OCI-LY1 (cell line): Measurements from ENCODE around the gene KCTD2.

ENCODE experiments used
- H2AFZ ChIP-seq: fragments of 200-600 bp; sonication (generic), shearing (Covaris generic); 2 replicates; pipeline ENCODE4 v1.6.0; 2014; ENCODE audit warnings: antibody characterized with exemption, mild to moderate bottlenecking, low read length
- H3F3A ChIP-seq: fragments of 200-600 bp; sonication (generic), shearing (Covaris generic); 2 replicates; pipeline ENCODE4 v1.6.0; 2014; ENCODE audit warnings: mild to moderate bottlenecking, antibody characterized with exemption, low read length, moderate library complexity; ENCODE audit not compliant: insufficient read depth
- H3K27ac ChIP-seq: fragments of 200-600 bp; sonication (generic); 2 replicates; pipeline ENCODE4 v1.5.1; 2014; ENCODE audit warnings: low read length, mixed run types, mild to moderate bottlenecking, low read depth; ENCODE audit not compliant: poor library complexity, severe bottlenecking
- H3K27me3 ChIP-seq: fragments of 200-600 bp; sonication (generic); 2 replicates; pipeline ENCODE4 v1.6.0; 2014; ENCODE audit warnings: antibody characterized with exemption, mild to moderate bottlenecking, low read length, moderate library complexity; ENCODE audit not compliant: insufficient read depth
- H3K36me3 ChIP-seq: fragments of 200-600 bp; sonication (generic); 2 replicates; pipeline ENCODE4 v1.6.1; 2014; ENCODE audit warnings: mild to moderate bottlenecking, antibody characterized with exemption, low read length, moderate library complexity, mixed read lengths; ENCODE audit not compliant: insufficient read depth
- H3K4me1 ChIP-seq: fragments of 200-600 bp; sonication (generic); 2 replicates; pipeline ENCODE4 v1.5.1; 2014; ENCODE audit warnings: mild to moderate bottlenecking, low read length, moderate library complexity; ENCODE audit not compliant: insufficient read depth, severe bottlenecking
- H3K4me2 ChIP-seq: fragments of 200-600 bp; sonication (generic), shearing (Covaris generic); 2 replicates; pipeline ENCODE4 v1.6.1; 2014; ENCODE audit warnings: low read length
- H3K4me3 ChIP-seq: fragments of 200-600 bp; sonication (generic); 2 replicates; pipeline ENCODE4 v1.5.1; 2014; ENCODE audit warnings: low read length, low read depth, mild to moderate bottlenecking, mixed read lengths; ENCODE audit not compliant: poor library complexity, severe bottlenecking
- H3K79me2 ChIP-seq: fragments of 200-600 bp; shearing (Covaris generic); 2 replicates; pipeline ENCODE4 v1.6.1; 2016; ENCODE audit warnings: mixed run types, low read length, mixed read lengths; ENCODE audit not compliant: insufficient read depth
- H3K9ac ChIP-seq: fragments of 200-600 bp; sonication (generic), shearing (Covaris generic); 2 replicates; pipeline ENCODE4 v1.6.1; 2014; ENCODE audit warnings: mild to moderate bottlenecking, low read length, mixed read lengths
- H3K9me2 ChIP-seq: fragments of 200-600 bp; sonication (generic), shearing (Covaris generic); 2 replicates; pipeline ENCODE4 v1.6.1; 2014; ENCODE audit warnings: low read depth, mild to moderate bottlenecking, low read length, mixed read lengths
- H3K9me3 ChIP-seq: fragments of 200-600 bp; shearing (Covaris generic); 2 replicates; pipeline ENCODE4 v1.6.1; 2014; ENCODE audit warnings: low read length, mixed read lengths
- H4K20me1 ChIP-seq: fragments of 200-600 bp; sonication (generic), shearing (Covaris generic); 2 replicates; pipeline ENCODE4 v1.6.0; 2016; ENCODE audit warnings: mild to moderate bottlenecking, low read length; ENCODE audit not compliant: insufficient read depth
- EZH2 ChIP-seq: fragments of 200-600 bp; sonication (generic), shearing (Covaris generic); IDR thresholded peaks from 2 replicates; pipeline ENCODE4 v1.8.0; 2017; ENCODE audit warnings: borderline replicate concordance, mixed run types, mild to moderate bottlenecking, antibody characterized with exemption, low read length, moderate library complexity, mixed read lengths
- TF ChIP-seq, protein P1 (sequence below): fragments of 200-600 bp; sonication (generic), shearing (Covaris generic); IDR thresholded peaks from 2 replicates; pipeline ENCODE4 v1.5.1; 2017; ENCODE audit warnings: mild to moderate bottlenecking, antibody characterized with exemption, low read length, moderate library complexity, mixed read lengths

Gene KCTD2

DNA sequence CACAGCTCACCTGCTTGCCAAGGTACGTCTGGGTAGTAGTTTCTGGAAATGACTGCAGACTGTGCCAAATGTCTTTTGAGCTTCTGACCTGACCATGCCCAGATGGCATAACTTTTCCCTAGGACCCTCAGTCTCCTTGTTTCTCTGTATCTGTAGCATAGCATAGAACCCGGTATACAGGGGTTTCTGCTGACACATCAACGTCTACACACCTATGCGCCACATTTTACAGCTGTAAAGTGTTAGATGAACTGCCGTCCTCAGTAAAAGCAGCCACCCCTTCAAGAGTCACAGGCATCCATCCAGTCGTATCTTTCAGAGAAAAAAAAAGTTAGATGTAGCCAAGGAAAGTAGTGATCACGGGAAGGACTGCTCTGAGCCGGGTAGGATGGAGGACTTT is 17.4 kb downstream of the KCTD2 start:
- Histone ChIP-seq H3K79me2 (no peaks in the 10 kb centered on the region), H3K9me3 (no peaks in the 10 kb centered on the region), H3K27ac (no peak overlapping the region), H2AFZ (no peak overlapping the region), H3K27me3 (no peaks in the 10 kb centered on the region), H3K36me3 (peaks cover 27% of the 10 kb centered on the region), H3K4me3 (no peak overlapping the region), H3K9ac (no peak overlapping the region), H4K20me1 (no peaks in the 10 kb centered on the region), H3K9me2 (no peaks in the 10 kb centered on the region), H3K4me1 (no peaks in the 10 kb centered on the region), H3F3A (no peaks in the 10 kb centered on the region), H3K4me2 (no peak overlapping the region)
- TF ChIP-seq, protein P1, sequence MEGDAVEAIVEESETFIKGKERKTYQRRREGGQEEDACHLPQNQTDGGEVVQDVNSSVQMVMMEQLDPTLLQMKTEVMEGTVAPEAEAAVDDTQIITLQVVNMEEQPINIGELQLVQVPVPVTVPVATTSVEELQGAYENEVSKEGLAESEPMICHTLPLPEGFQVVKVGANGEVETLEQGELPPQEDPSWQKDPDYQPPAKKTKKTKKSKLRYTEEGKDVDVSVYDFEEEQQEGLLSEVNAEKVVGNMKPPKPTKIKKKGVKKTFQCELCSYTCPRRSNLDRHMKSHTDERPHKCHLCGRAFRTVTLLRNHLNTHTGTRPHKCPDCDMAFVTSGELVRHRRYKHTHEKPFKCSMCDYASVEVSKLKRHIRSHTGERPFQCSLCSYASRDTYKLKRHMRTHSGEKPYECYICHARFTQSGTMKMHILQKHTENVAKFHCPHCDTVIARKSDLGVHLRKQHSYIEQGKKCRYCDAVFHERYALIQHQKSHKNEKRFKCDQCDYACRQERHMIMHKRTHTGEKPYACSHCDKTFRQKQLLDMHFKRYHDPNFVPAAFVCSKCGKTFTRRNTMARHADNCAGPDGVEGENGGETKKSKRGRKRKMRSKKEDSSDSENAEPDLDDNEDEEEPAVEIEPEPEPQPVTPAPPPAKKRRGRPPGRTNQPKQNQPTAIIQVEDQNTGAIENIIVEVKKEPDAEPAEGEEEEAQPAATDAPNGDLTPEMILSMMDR = no peak

DNA sequence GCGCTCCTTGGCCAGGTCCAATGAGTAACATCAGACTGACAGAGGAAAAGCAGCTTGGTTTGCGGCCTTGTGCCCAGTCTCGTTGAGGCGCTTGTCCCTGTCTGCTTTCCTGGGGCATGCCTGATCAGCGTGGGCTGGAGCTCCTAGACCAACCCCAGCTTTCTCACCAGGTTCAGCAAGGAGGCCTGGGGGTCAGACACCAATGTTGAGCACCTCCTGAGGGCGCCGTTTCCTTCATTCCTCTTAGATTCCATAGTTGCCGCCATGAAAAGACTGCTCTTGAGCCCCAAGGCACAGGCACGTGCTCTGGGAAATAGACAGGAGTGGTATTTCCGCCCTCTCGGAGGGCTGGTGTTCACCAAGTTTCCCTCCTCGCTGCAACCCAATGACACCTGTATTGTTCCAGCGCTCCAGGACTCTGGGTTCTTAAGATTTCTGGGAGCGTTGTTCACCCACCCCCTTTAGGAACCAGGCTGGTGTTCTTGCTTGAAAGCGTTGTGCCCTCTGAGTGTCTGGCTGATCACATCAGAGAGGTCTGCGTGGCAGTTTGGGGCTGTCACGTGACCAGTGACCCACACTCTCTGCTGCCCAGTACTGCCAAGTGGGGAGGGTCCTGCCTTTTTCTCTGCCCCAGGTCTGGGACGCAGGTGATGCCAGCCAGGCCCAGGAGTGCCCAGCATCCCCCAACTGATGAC is 18.0 kb downstream of the KCTD2 start:
- H3K27ac ChIP-seq = no peak overlapping the region
- no peak overlapping the region for H3K4me2 ChIP-seq
- TF ChIP-seq EZH2 = no peak
- TF ChIP-seq, protein P1 = no peak
- no peak overlapping the region for H3K4me3 ChIP-seq
- no peaks in the 10 kb centered on the region for H3K79me2 ChIP-seq
- H3K27me3 ChIP-seq = no peaks in the 10 kb centered on the region
- H2AFZ ChIP-seq = no peak overlapping the region
- H4K20me1 ChIP-seq = no peaks in the 10 kb centered on the region
- H3K9ac ChIP-seq = no peak overlapping the region
- H3K36me3 ChIP-seq = peaks cover 24% of the 10 kb centered on the region
- H3F3A ChIP-seq = no peaks in the 10 kb centered on the region
- no peaks in the 10 kb centered on the region for H3K4me1 ChIP-seq
- H3K9me3 ChIP-seq = no peaks in the 10 kb centered on the region
- no peaks in the 10 kb centered on the region for H3K9me2 ChIP-seq

DNA sequence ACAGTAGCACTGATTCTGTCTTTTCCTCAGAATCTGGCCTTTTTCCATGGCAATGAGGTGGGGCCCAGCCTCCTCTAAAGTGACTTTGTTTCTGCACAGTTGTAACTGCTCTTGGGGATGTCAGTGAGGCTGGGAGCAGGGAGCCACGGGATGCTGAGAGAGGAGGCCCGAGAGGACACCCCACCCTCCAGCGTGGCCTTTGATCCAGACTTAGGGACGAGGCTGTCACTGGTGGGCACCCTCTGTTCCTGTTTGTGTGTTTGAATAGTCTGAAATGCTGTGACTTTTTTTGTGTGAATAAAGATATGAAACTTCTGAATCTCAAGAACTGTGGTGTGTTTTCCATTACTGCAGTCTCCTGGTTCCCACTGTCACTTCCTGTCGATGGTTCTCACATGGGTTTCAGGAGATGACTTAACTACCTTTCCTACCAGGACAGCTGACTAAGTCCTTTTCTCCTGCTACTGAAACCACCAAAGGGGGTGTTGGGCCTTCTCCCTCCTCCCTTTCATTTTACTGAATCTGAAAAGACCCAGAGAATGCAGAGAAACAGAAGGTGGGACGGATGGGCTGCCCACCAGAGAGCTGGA is 18.6 kb downstream of the KCTD2 start:
- no peak overlapping the region for H3K4me2 ChIP-seq
- no peaks in the 10 kb centered on the region for H3K27me3 ChIP-seq
- no peak for TF ChIP-seq EZH2
- TF ChIP-seq, protein P1 = no peak
- H2AFZ ChIP-seq = no peak overlapping the region
- H3K27ac ChIP-seq = no peak overlapping the region
- no peaks in the 10 kb centered on the region for H3K79me2 ChIP-seq
- no peaks in the 10 kb centered on the region for H4K20me1 ChIP-seq
- no peak overlapping the region for H3K9ac ChIP-seq
- H3F3A ChIP-seq = no peaks in the 10 kb centered on the region
- peaks cover 22% of the 10 kb centered on the region for H3K36me3 ChIP-seq
- no peaks in the 10 kb centered on the region for H3K9me3 ChIP-seq
- no peaks in the 10 kb centered on the region for H3K4me1 ChIP-seq
- H3K9me2 ChIP-seq = no peaks in the 10 kb centered on the region
- H3K4me3 ChIP-seq = no peak overlapping the region
